Measurements from ENCODE around the gene COL9A2. TPM values are rescaled to one million over a fixed set of nuclear protein-coding genes. Genes with fewer than 3 reads are reported as not detected.

Gene COL9A2
- total and polyA plus RNA-seq, 2 donors (not counting 3 experiments of a cell fraction or from before 2014, with no cell fraction given), result 0.64 to 0.69 TPM

DNA sequence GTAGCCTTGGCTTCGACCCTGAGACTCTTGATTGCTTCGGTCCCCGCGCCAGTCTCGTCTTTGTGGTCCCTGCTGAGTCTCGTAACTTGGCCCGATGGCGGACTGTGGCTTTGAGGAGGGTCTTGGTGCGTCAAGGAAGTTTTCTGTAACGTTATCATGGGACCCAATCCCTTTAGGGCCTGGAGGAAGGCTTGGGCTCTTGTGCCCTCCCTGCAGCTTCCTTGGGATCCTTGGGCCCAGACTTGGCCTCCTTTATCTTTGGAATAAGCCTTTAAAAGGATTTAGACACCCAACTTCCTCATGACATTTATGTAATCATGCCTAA, 58.7 kb downstream of the COL9A2 start:
- no peak for FAIRE-seq
- Histone ChIP-seq H3K9ac (replicated peaks; ENCODE audit: extremely low read depth, insufficient read depth, low read length) (peak overlapping the region; percentile 86), H3K9me1 (replicated peaks; ENCODE audit: control insufficient read depth, extremely low read depth, insufficient read depth, low read length) (no peaks in the 10 kb centered on the region), H3K9me3 (replicated peaks; ENCODE audit: control insufficient read depth, insufficient read depth, low read length) (no peaks in the 10 kb centered on the region), H3K4me1 (ENCODE audit: control insufficient read depth, extremely low read depth, insufficient read depth, low read length) (peaks cover 9% of the 10 kb centered on the region), H3K27me3 (ENCODE audit: control insufficient read depth in 2 of 2, insufficient read depth in 2 of 2, low read length in 2 of 2) (no peaks in the 10 kb centered on the region), H2AFZ (ENCODE audit: low read depth, low read length) (peak overlapping the region; percentile 87), H3K4me3 (replicated peaks in 1 of 3; ENCODE audit: insufficient read depth in 1 of 3, low read depth in 1 of 3, low read length in 3 of 3) (peak overlapping the region; percentile 59 to 91 (median 89)), H4K20me1 (replicated peaks; ENCODE audit: control insufficient read depth, extremely low read depth, insufficient read depth, low read length) (no peaks in the 10 kb centered on the region), H3K36me3 (ENCODE audit: control insufficient read depth in 2 of 2, extremely low read depth in 1 of 2, insufficient read depth in 2 of 2, low read length in 2 of 2) (peaks cover 8 to 10% of the 10 kb centered on the region in 2 experiments), H3K79me2 (ENCODE audit: control insufficient read depth, insufficient read depth, low read length) (peaks cover 29% of the 10 kb centered on the region), H3K4me2 (ENCODE audit: insufficient read depth, low read length) (peak overlapping the region; percentile 80), H3K27ac (ENCODE audit: insufficient read depth, low read depth, low read length) (peak overlapping the region; percentile 52)
- intact Hi-C loops (cut with micrococcal nuclease), result loop anchor here (1.0 to 5.0 kb wide), 3 partner anchors 57 to 216 kb away; partner anchors contain the start of genes CAP1 and RLF
- POLR2A ChIA-PET, result no interaction called here
- dilution Hi-C loops (cut with MboI; ENCODE audit: extremely low pct_ligation_motif_present, low sequenced_read_pairs), result no loop called here
- DNase-seq (ENCODE audit: low read depth, low spot score), result peak; percentile 62
- CTCF ChIA-PET, result interaction anchor here (1.0 to 1.4 kb wide), 4 partner anchors 10 to 114 kb away, joined by 5 to 6 read pairs (median 6); partner anchors contain the start of gene TMCO2
- TF ChIP-seq EZH2 (IDR thresholded peaks at IDR 0.05; ENCODE audit: borderline replicate concordance, low read depth, low read length, severe bottlenecking) (no peak), GATA2 (IDR thresholded peaks at IDR 0.05; ENCODE audit: insufficient read depth, insufficient read length, low read depth, low read length) (no peak), FOS (IDR thresholded peaks at IDR 0.05; ENCODE audit: borderline replicate concordance, insufficient read depth, low read length) (no peak), POLR2AphosphoS5 (IDR thresholded peaks at IDR 0.05; ENCODE audit: insufficient read depth, low read depth, low read length) (no peak), MYC (IDR thresholded peaks at IDR 0.05; ENCODE audit: low read depth, low read length) (no peak), JUN (IDR thresholded peaks at IDR 0.05; ENCODE audit: borderline replicate concordance, insufficient read depth, insufficient read length, low read depth) (no peak), POLR2A (IDR thresholded peaks at IDR 0.05; ENCODE audit: low read depth, low read length) (no peak)
- TF ChIP-seq, protein P1, sequence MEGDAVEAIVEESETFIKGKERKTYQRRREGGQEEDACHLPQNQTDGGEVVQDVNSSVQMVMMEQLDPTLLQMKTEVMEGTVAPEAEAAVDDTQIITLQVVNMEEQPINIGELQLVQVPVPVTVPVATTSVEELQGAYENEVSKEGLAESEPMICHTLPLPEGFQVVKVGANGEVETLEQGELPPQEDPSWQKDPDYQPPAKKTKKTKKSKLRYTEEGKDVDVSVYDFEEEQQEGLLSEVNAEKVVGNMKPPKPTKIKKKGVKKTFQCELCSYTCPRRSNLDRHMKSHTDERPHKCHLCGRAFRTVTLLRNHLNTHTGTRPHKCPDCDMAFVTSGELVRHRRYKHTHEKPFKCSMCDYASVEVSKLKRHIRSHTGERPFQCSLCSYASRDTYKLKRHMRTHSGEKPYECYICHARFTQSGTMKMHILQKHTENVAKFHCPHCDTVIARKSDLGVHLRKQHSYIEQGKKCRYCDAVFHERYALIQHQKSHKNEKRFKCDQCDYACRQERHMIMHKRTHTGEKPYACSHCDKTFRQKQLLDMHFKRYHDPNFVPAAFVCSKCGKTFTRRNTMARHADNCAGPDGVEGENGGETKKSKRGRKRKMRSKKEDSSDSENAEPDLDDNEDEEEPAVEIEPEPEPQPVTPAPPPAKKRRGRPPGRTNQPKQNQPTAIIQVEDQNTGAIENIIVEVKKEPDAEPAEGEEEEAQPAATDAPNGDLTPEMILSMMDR (IDR thresholded peaks at IDR 0.05; ENCODE audit: extremely low read depth in 1 of 2, insufficient read depth in 1 of 2, low read depth in 1 of 2, low read length in 2 of 2), result no peak
- TF ChIP-seq, protein P2, sequence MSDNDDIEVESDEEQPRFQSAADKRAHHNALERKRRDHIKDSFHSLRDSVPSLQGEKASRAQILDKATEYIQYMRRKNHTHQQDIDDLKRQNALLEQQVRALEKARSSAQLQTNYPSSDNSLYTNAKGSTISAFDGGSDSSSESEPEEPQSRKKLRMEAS (IDR thresholded peaks at IDR 0.05; ENCODE audit: insufficient read depth, insufficient read length), result no peak
- BruUV-seq (replicated peaks), result TSS peak; percentile 68
